GM21381 (cell line): ENCODE measurements around the gene SCRN3.
"Not testable (repeated sequence)": the region's sequence is repeated elsewhere in the genome, so short reads cannot be mapped to it uniquely, and the experiment has no call there.

Source experiments
- ATAC-seq: cut with Tn5 transposase; IDR thresholded peaks from one replicate; pipeline ENCODE4 v1.9.1; 2021; ENCODE audit warnings: mild to moderate bottlenecking, moderate library complexity; ENCODE audit not compliant: unreplicated experiment

Gene SCRN3

GRCh38 chr2:174400853-174401252 lies 5.3 kb downstream of the SCRN3 start:
- no peak for ATAC-seq

GRCh38 chr2:174403628-174404027 lies 8.1 kb downstream of the SCRN3 start:
- no peak for ATAC-seq

- ATAC-seq: not testable (repeated sequence)
Observed at GRCh38 chr2:174410039-174410438, 14.5 kb downstream of the SCRN3 start.

- no peak for ATAC-seq
Observed at GRCh38 chr2:174412256-174412655, 16.7 kb downstream of the SCRN3 start.

GRCh38 chr2:174428214-174428613 lies 32.7 kb downstream of the SCRN3 start:
- ATAC-seq: no peak

- ATAC-seq: no peak
Observed at GRCh38 chr2:174430066-174430465, 34.5 kb downstream of the SCRN3 start.

GRCh38 chr2:174431902-174432301 lies 36.4 kb downstream of the SCRN3 start:
- no peak for ATAC-seq

GRCh38 chr2:174436351-174436750 lies 40.8 kb downstream of the SCRN3 start:
- ATAC-seq: no peak

GRCh38 chr2:174438146-174438886 lies 42.8 kb downstream of the SCRN3 start:
- ATAC-seq: no peak

- no peak for ATAC-seq
Observed at GRCh38 chr2:174439323-174439722, 43.8 kb downstream of the SCRN3 start.

- no peak for ATAC-seq
Observed at GRCh38 chr2:174439950-174440349, 44.4 kb downstream of the SCRN3 start.

- ATAC-seq: no peak
Observed at GRCh38 chr2:174442546-174443510, 47.3 kb downstream of the SCRN3 start.

- no peak for ATAC-seq
Observed at GRCh38 chr2:174444761-174445160, 49.2 kb downstream of the SCRN3 start.

GRCh38 chr2:174445248-174445647 lies 49.7 kb downstream of the SCRN3 start:
- ATAC-seq: no peak

- no peak for ATAC-seq
Observed at GRCh38 chr2:174446531-174446930, 51.0 kb downstream of the SCRN3 start.

- no peak for ATAC-seq
Observed at GRCh38 chr2:174449033-174449432, 53.5 kb downstream of the SCRN3 start.

- ATAC-seq: no peak
Observed at GRCh38 chr2:174450021-174450816, 54.7 kb downstream of the SCRN3 start.

GRCh38 chr2:174454566-174454965 lies 59.0 kb downstream of the SCRN3 start:
- ATAC-seq: no peak

- no peak for ATAC-seq
Observed at GRCh38 chr2:174461221-174461620, 65.7 kb downstream of the SCRN3 start.

GRCh38 chr2:174465327-174465726 lies 69.8 kb downstream of the SCRN3 start:
- ATAC-seq: no peak

- ATAC-seq: no peak
Observed at GRCh38 chr2:174473796-174474195, 78.3 kb downstream of the SCRN3 start.
